ENCODE measurements around the gene KLRF1.
"Not testable (repeated sequence)": the region's sequence is repeated elsewhere in the genome, so short reads cannot be mapped to it uniquely, and the experiment has no call there.

The KLRF1 gene

DNA sequence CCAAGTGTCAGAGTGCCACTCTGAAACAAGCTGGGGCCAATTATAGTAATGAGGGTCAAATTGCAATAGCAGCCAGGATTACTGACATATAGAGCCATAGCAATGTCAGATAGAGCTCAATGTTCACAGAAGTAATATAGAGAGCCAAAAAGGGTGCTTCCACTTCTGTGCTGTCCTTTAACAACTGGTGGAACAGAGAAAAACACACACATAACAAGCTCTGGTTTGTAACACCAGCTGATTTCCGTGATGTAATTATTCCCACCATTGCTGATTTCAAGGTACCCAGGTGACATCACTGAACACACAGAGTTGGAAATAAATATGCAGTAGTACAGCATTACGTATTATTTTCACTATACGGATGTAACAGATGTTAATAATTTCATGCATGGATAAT is 44.9 kb downstream of the KLRF1 start:
- H3K9me3 ChIP-seq (ENCODE audit: insufficient read depth, low read depth, low read length): no peaks in the 10 kb centered on the region
- peaks cover 20% of the 10 kb centered on the region for H3K4me1 ChIP-seq (ENCODE audit: insufficient read depth, low read length)
- no peaks in the 10 kb centered on the region for H3K27me3 ChIP-seq (ENCODE audit: insufficient read depth, low read length)
- no peak overlapping the region for H3K9ac ChIP-seq (ENCODE audit: low read depth, low read length)
- H3K36me3 ChIP-seq (ENCODE audit: insufficient read depth, low read length): no peaks in the 10 kb centered on the region
- H3K4me3 ChIP-seq (ENCODE audit: low read length): no peak overlapping the region
- WGBS: 95% methylated on average over 1 of the region's 3 CpGs
- no peak overlapping the region for H3K27ac ChIP-seq (ENCODE audit: low read depth, low read length)

DNA sequence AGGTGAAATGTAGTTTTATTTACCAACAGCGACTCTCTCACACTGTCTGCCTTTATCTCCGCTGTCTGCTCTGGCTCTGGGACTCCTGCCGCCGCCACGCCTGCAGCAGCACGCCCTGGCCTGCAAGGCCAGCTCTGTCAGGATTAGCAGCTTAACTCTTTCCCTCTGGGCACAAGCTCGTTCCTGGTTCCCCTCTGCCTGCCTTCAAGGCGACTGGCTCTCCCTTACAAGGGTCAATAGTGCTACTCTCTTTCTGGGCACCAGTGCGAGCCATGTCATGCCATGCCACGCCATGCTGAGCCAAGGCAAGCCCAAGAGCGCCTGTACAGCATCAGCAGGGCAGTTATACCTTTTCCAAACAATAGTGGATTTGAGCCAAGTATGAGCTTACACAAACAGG is 45.5 kb downstream of the KLRF1 start:
- H3K27me3 ChIP-seq (ENCODE audit: insufficient read depth, low read length): no peaks in the 10 kb centered on the region
- WGBS: 86% methylated on average over 11 of the region's 11 CpGs
- no peaks in the 10 kb centered on the region for H3K36me3 ChIP-seq (ENCODE audit: insufficient read depth, low read length)
- no peak overlapping the region for H3K4me3 ChIP-seq (ENCODE audit: low read length)
- no peak overlapping the region for H3K27ac ChIP-seq (ENCODE audit: low read depth, low read length)
- H3K9ac ChIP-seq (ENCODE audit: low read depth, low read length): no peak overlapping the region
- no peaks in the 10 kb centered on the region for H3K9me3 ChIP-seq (ENCODE audit: insufficient read depth, low read depth, low read length)
- H3K4me1 ChIP-seq (ENCODE audit: insufficient read depth, low read length): peaks cover 20% of the 10 kb centered on the region

DNA sequence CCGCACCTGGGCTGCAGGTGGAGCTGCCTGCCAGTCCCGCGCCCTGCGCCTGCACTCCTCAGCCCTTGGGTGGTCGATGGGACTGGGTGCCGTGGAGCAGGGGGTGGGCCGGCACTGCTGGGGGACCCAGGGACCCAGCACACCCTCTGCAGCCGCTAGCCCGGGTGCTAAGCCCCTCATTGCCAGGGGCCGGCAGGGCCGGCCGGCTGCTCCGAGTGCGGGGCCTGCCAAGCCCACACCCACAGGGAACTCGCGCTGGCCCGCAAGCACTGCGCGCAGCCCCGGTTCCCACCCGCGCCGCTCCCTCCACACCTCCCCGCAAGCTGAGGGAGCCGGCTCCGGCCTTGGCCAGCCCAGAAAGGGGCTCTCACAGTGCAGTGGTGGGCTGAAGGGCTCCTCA is 48.8 kb downstream of the KLRF1 start:
- 95% methylated on average over 26 of the region's 26 CpGs for WGBS
- not testable (repeated sequence) for H3K27me3 ChIP-seq (ENCODE audit: insufficient read depth, low read length); H3K36me3 ChIP-seq (ENCODE audit: insufficient read depth, low read length); H3K9me3 ChIP-seq (ENCODE audit: insufficient read depth, low read depth, low read length); H3K4me1 ChIP-seq (ENCODE audit: insufficient read depth, low read length); H3K4me3 ChIP-seq (ENCODE audit: low read length); H3K9ac ChIP-seq (ENCODE audit: low read depth, low read length); H3K27ac ChIP-seq (ENCODE audit: low read depth, low read length)

DNA sequence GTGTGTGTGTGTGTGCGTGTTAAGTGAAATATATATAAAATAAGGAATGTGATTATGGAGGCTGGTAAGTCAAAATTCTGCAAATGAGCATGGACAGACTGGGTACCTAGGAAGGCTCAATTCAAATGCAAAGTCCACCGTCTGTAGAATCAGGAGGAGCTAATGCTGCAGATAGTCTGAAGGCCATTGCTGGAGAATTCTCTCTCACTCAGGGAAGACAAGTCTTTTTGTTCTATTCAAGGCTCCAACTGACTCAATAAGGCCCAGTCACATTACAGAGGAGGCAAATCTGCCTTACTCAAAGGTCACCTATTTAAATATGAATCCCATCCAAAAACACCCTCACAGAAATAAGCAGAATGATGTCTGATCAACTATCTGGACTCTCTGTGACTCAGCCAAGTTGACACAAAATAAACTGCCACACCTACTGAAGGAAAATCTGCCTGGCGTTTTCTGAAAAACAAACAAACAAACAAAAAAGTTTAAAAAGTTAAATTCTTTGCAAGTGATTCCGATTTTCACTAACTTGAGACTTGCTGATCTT is 53.3 kb downstream of the KLRF1 start:
- H3K9me3 ChIP-seq (ENCODE audit: insufficient read depth, low read depth, low read length): no peaks in the 10 kb centered on the region
- peaks cover 9% of the 10 kb centered on the region; the same call in 1 of the 2 replicates for H3K4me1 ChIP-seq (ENCODE audit: insufficient read depth, low read length)
- 69% methylated on average over 4 of the region's 4 CpGs for WGBS
- no peaks in the 10 kb centered on the region for H3K36me3 ChIP-seq (ENCODE audit: insufficient read depth, low read length)
- H3K9ac ChIP-seq (ENCODE audit: low read depth, low read length): no peak overlapping the region
- no peak overlapping the region for H3K4me3 ChIP-seq (ENCODE audit: low read length)
- no peaks in the 10 kb centered on the region for H3K27me3 ChIP-seq (ENCODE audit: insufficient read depth, low read length)
- H3K27ac ChIP-seq (ENCODE audit: low read depth, low read length): no peak overlapping the region

DNA sequence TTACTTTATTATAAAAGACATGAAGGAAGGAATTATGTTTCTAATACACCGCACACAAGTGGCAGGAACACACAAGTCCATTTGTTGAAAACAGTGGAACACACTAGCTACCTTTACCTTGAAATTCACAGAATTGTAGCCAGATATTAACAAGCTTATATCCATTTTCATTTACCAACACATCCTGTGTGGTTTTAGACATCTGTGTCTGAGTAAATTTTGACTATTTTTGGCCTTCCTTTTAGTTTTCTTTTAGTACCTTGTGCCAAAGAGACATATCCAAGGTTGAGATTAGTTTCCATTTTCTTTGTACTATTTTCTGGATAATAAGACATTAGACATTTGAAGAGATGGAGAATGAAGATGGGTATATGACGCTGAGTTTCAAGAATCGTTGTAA is 54.0 kb downstream of the KLRF1 start, which contains the start of gene KLRF2:
Gene KLRF2, plus strand, starts transcription at position 244 of the 400 bp plus-strand sequence. Its CDS starts 107 bp downstream, at position 351.
- no peak within 1 kb of the TSS for H3K9ac ChIP-seq (ENCODE audit: low read depth, low read length)
- H3K4me3 ChIP-seq (ENCODE audit: low read length): no peak within 1 kb of the TSS
- WGBS: 86% methylated on average over 3 of the region's 3 CpGs
- H3K9me3 ChIP-seq (ENCODE audit: insufficient read depth, low read depth, low read length): no peaks in the 10 kb centered on the region
- H3K27ac ChIP-seq (ENCODE audit: low read depth, low read length): no peak within 1 kb of the TSS
- no peaks in the 10 kb centered on the region for H3K27me3 ChIP-seq (ENCODE audit: insufficient read depth, low read length)
- H3K4me1 ChIP-seq (ENCODE audit: insufficient read depth, low read length): peaks cover 9% of the 10 kb centered on the region; the same call in 1 of the 2 replicates
- H3K36me3 ChIP-seq (ENCODE audit: insufficient read depth, low read length): no peaks in the 10 kb centered on the region

DNA sequence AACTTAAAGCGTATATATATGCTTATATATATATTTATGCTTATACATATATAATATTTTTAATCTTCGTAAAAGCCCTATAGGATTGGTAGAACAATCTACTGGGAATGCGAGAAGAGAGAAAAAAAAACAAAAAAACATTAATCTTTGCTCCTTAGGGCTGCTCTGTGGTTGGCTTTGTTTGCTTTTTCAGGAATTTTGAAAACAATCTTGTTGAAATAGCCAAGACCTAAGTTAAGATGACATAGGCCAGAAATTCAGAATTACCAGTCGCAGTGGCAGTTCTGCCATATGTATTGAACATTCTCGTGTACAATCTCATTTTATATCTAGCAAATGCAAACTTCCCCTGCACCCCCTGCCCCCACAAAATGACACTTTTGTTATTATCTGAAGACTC is 54.7 kb downstream of the KLRF1 start:
- H3K9ac ChIP-seq (ENCODE audit: low read depth, low read length): no peak overlapping the region
- H3K27me3 ChIP-seq (ENCODE audit: insufficient read depth, low read length): no peaks in the 10 kb centered on the region
- no peaks in the 10 kb centered on the region for H3K9me3 ChIP-seq (ENCODE audit: insufficient read depth, low read depth, low read length)
- no peaks in the 10 kb centered on the region for H3K36me3 ChIP-seq (ENCODE audit: insufficient read depth, low read length)
- H3K4me3 ChIP-seq (ENCODE audit: low read length): no peak overlapping the region
- no peak overlapping the region for H3K27ac ChIP-seq (ENCODE audit: low read depth, low read length)
- 100% methylated on average over 3 of the region's 5 CpGs for WGBS
- peaks cover 9% of the 10 kb centered on the region; the same call in 1 of the 2 replicates for H3K4me1 ChIP-seq (ENCODE audit: insufficient read depth, low read length)

DNA sequence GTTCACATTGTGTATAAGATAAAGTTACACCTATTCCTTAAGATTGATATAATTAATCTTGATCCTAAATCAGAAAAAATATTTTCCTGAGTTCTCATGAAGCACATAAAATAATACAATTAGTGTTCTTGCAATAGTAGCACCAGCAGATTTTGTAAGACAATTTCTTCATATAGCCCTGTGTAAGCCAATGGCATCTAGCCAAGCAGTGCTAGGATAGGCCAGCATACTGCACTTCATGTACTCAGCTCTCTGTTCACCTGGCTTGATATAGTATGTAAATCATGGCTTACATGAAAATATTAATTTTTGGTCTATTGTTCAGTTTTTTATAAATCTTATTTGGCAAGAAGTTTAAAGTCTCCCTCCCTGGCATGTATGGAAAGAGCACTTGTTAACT is 55.9 kb downstream of the KLRF1 start:
- no peaks in the 10 kb centered on the region for H3K36me3 ChIP-seq (ENCODE audit: insufficient read depth, low read length)
- H3K9me3 ChIP-seq (ENCODE audit: insufficient read depth, low read depth, low read length): no peaks in the 10 kb centered on the region
- H3K4me3 ChIP-seq (ENCODE audit: low read length): no peak overlapping the region
- H3K4me1 ChIP-seq (ENCODE audit: insufficient read depth, low read length): peaks cover 9% of the 10 kb centered on the region; the same call in 1 of the 2 replicates
- H3K27me3 ChIP-seq (ENCODE audit: insufficient read depth, low read length): no peaks in the 10 kb centered on the region
- H3K27ac ChIP-seq (ENCODE audit: low read depth, low read length): no peak overlapping the region
- H3K9ac ChIP-seq (ENCODE audit: low read depth, low read length): no peak overlapping the region

DNA sequence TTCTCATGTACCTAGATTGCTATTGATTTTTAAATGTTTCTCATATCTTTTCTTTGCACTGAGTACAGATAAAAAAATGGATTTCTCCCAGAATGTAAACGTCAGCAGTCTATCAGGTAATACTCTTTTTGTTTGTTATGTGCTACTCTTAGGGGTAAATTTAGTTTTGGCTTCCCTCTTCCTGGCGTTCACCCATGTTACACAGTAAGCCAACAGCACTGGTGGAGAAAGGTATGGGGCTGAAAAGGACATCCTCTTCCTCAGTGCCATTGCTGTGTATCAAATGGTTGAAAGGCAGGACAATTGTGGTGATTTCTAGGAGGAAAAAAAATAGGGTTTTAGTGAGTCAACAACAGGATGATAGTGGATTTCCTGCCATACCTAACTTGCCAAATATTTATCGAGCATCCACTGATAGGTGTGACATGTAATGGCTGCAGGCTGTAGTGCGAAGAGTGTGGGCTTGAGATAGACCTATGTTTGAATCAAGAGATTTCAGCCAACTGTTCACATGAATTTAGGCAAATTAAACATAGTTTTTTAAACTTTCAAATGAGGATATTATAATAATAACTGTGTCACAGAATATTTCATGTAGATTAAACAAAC is 61.5 kb downstream of the KLRF1 start:
- no peaks in the 10 kb centered on the region for H3K27me3 ChIP-seq (ENCODE audit: insufficient read depth, low read length)
- 93% methylated on average over 4 of the region's 4 CpGs for WGBS
- H3K4me3 ChIP-seq (ENCODE audit: low read length): no peak overlapping the region
- no peaks in the 10 kb centered on the region for H3K4me1 ChIP-seq (ENCODE audit: insufficient read depth, low read length)
- no peak overlapping the region for H3K27ac ChIP-seq (ENCODE audit: low read depth, low read length)
- no peaks in the 10 kb centered on the region for H3K36me3 ChIP-seq (ENCODE audit: insufficient read depth, low read length)
- H3K9me3 ChIP-seq (ENCODE audit: insufficient read depth, low read depth, low read length): no peaks in the 10 kb centered on the region
- no peak overlapping the region for H3K9ac ChIP-seq (ENCODE audit: low read depth, low read length)
